Measurements from ENCODE around the gene DOK3. TPM values are rescaled to one million over a fixed set of nuclear protein-coding genes. Genes with fewer than 3 reads are reported as not detected.

The DOK3 gene
- total and polyA plus RNA-seq, 2 of the 13 experiments (the other 11 are each of a cell fraction or from before 2014, with no cell fraction given) = 1.4 to 1.5 TPM

GRCh38 chr5:177500685-177501522, 8.7 kb downstream of the DOK3 start (continued):
- TF ChIP-seq ISL2 (CRISPR knock-in tag; IDR thresholded peaks at IDR 0.05) (0 out of 2 replicates have a peak, but pooled peaks have one; percentile 40), ZNF280D (CRISPR knock-in tag; IDR thresholded peaks at IDR 0.05) (0 out of 2 replicates have a peak, but pooled peaks have one; percentile 37), LCORL (IDR thresholded peaks at IDR 0.05) (no peak), LCORL (CRISPR knock-in tag; IDR thresholded peaks at IDR 0.05) (no peak), RAD21 (CRISPR knock-in tag; IDR thresholded peaks at IDR 0.05) (peak; percentile 87), ZNF646 (CRISPR knock-in tag; IDR thresholded peaks at IDR 0.05) (no peak), ZNF382 (CRISPR knock-in tag; IDR thresholded peaks at IDR 0.05; ENCODE audit: borderline replicate concordance) (no peak), ZNF496 (CRISPR knock-in tag; IDR thresholded peaks at IDR 0.05; ENCODE audit: insufficient replicate concordance) (no peak), ZNF550 (CRISPR knock-in tag; IDR thresholded peaks at IDR 0.05; ENCODE audit: borderline replicate concordance) (no peak), ZNF720 (CRISPR knock-in tag; IDR thresholded peaks at IDR 0.05) (no peak), SP140L (CRISPR knock-in tag; IDR thresholded peaks at IDR 0.05; ENCODE audit: borderline replicate concordance) (0 out of 2 replicates have a peak, but pooled peaks have one; percentile 49), ZNF484 (CRISPR knock-in tag; IDR thresholded peaks at IDR 0.05; ENCODE audit: borderline replicate concordance, low read depth) (no peak), NFKB2 (CRISPR knock-in tag; IDR thresholded peaks at IDR 0.05; ENCODE audit: borderline replicate concordance) (no peak; the same call in 1 of the 2 replicates), MYNN (CRISPR knock-in tag; IDR thresholded peaks at IDR 0.05; ENCODE audit: low read depth) (no peak), FOXK1 (CRISPR knock-in tag; IDR thresholded peaks at IDR 0.05; ENCODE audit: borderline replicate concordance, low read depth) (no peak), ZNF282 (IDR thresholded peaks at IDR 0.05; ENCODE audit: partially characterized antibody) (no peak), USF2 (IDR thresholded peaks at IDR 0.05; ENCODE audit: low read depth, low read length) (no peak), USF2 (CRISPR knock-in tag; IDR thresholded peaks at IDR 0.05; ENCODE audit: borderline replicate concordance) (no peak)
